Lower lobe of right lung (tissue), 2 donors: Measurements from ENCODE around the gene RAPGEF2. TPM values are rescaled to one million over a fixed set of nuclear protein-coding genes. Genes with fewer than 3 reads are reported as not detected.
A peak's percentile ranks its signal among the peaks of the same experiment; 100 is the strongest.

Experiments used
- ATAC-seq, 2 donors: fragments of 200-7000 bp; cut with Tn5 transposase; one replicate each; pipeline ENCODE4 v1.9.1; 2020 to 2022; ENCODE audit warnings: mild to moderate bottlenecking in 2 of 2, moderate library complexity in 2 of 2
- DNase-seq: peaks from one replicate; pipeline ENCODE4 v3.0.0-alpha.2; 2020
- H3K27ac ChIP-seq: fragments of 200-600 bp; one replicate; pipeline ENCODE4 v1.8.0; 2022
- H3K27me3 ChIP-seq: fragments of 200-600 bp; one replicate; pipeline ENCODE4 v1.8.0; 2022; ENCODE audit warnings: low read depth
- H3K36me3 ChIP-seq: fragments of 200-600 bp; one replicate; pipeline ENCODE4 v1.8.0; 2022; ENCODE audit warnings: mild to moderate bottlenecking
- H3K4me1 ChIP-seq: fragments of 200-600 bp; one replicate; pipeline ENCODE4 v1.8.0; 2022
- H3K4me3 ChIP-seq: fragments of 200-600 bp; one replicate; pipeline ENCODE4 v1.8.0; 2022; ENCODE audit warnings: mild to moderate bottlenecking
- H3K9me3 ChIP-seq: fragments of 200-600 bp; one replicate; pipeline ENCODE4 v1.8.0; 2022
- intact Hi-C: fragments of 100-400 bp; cut with DNase I; formaldehyde crosslinking; loops from one replicate; pipeline ENCODE4 v1.11.0; 2022
- total RNA-seq: library from RNA; stranded (reverse); fragmentation: NEBNext Ultra II Directional; extraction: Animal tissue kit (Norgen Biotek cat#: 25700); gene quantifications from one replicate; pipeline ENCODE4 v1.2.1, GENCODE V29; 2021
- TF ChIP-seq, protein P1 (sequence below): fragments of 200-600 bp; IDR thresholded peaks from one replicate; pipeline ENCODE4 v1.8.0; 2022; ENCODE audit warnings: antibody characterized with exemption, mild to moderate bottlenecking
- donor health status: DM: no; HTN: yes; CAD: no; lungs with severe emphysema.

RAPGEF2 gene
- total RNA-seq, 1 donor from 2014 or later, result 66.4 TPM

DNA sequence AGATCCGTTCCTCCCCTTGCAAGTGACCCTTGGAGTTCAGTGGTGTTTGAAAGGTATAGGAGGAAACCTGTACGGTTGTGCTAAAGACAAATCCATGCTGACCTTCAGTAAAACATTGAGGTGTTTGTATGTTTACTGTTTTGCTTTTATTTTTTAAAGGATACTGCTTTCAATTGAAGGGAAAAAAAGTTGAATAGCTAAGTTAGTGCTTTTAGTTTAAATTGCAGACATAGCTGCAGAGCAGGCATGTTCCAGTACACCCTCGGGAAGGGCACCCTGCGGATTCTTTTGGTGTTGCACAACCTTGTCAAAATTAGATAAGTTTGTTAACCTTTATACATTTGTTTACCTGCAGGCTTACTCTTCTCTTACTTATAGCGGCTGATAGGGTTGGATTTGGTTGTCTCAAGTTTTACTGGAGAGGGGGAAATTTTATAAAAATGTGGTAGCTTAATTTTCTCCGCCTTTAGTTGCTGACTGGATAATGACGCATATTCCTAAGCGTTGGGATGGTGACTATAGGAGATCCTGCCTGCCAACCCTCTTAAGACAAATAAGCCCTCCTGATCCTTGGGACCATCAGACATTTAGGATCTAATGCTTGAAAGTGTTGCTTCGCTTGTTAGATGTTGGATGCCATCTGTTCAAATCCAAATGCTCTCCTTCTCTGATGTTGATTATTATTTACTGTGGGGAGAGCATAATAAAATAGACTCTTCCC, 2.0 kb downstream of the RAPGEF2 start:
- intact Hi-C loops, result no loop called here
- no peak for ATAC-seq
- TF ChIP-seq, protein P1, sequence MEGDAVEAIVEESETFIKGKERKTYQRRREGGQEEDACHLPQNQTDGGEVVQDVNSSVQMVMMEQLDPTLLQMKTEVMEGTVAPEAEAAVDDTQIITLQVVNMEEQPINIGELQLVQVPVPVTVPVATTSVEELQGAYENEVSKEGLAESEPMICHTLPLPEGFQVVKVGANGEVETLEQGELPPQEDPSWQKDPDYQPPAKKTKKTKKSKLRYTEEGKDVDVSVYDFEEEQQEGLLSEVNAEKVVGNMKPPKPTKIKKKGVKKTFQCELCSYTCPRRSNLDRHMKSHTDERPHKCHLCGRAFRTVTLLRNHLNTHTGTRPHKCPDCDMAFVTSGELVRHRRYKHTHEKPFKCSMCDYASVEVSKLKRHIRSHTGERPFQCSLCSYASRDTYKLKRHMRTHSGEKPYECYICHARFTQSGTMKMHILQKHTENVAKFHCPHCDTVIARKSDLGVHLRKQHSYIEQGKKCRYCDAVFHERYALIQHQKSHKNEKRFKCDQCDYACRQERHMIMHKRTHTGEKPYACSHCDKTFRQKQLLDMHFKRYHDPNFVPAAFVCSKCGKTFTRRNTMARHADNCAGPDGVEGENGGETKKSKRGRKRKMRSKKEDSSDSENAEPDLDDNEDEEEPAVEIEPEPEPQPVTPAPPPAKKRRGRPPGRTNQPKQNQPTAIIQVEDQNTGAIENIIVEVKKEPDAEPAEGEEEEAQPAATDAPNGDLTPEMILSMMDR, result no peak
- H3K36me3 ChIP-seq, result no peaks in the 10 kb centered on the region
- H3K27ac ChIP-seq, result peak overlapping the region; percentile 100
- no peaks in the 10 kb centered on the region for H3K27me3 ChIP-seq
- peak overlapping the region; percentile 98 for H3K4me3 ChIP-seq
- no peaks in the 10 kb centered on the region for H3K9me3 ChIP-seq
- peaks cover 45% of the 10 kb centered on the region for H3K4me1 ChIP-seq
- DNase-seq, result no peak

- H3K4me3 ChIP-seq, result peak overlapping the region; percentile 98
- no peak for DNase-seq
- TF ChIP-seq, protein P1, result no peak
- H3K27ac ChIP-seq, result no peak overlapping the region
- ATAC-seq, result no peak
- no peaks in the 10 kb centered on the region for H3K9me3 ChIP-seq
- no peaks in the 10 kb centered on the region for H3K27me3 ChIP-seq
- H3K4me1 ChIP-seq, result peaks cover 45% of the 10 kb centered on the region
- H3K36me3 ChIP-seq, result no peaks in the 10 kb centered on the region
- intact Hi-C loops, result no loop called here
These were observed 2.9 kb downstream of the RAPGEF2 start for GRCh38 chr4:159105761-159106243.

DNA sequence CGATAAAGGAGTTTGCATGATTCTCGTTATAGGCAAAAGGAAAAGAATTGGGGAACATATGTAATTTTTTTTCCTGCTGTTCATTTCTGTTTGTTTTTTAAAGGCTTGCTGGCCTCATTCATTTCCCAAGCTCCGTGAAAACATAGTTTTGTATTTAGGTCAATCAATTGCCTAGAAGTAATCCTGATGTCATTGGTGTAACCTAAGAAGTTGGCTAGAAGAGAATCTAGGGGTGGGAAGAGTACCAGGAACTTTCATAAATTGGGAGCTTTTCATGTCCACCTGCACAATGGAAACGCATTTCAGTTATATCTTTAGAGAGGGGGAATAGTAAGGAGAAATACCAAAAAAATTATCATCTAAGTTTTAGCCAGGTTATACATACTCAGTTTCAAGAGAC, 3.8 kb downstream of the RAPGEF2 start:
- peak overlapping the region; percentile 98 for H3K4me3 ChIP-seq

GRCh38 chr4:159107203-159107925, 4.5 kb downstream of the RAPGEF2 start:
- no peak for ATAC-seq
- TF ChIP-seq, protein P1, result no peak
- H3K4me3 ChIP-seq, result no peak overlapping the region
- H3K4me1 ChIP-seq, result peaks cover 42% of the 10 kb centered on the region
- H3K9me3 ChIP-seq, result no peaks in the 10 kb centered on the region
- intact Hi-C loops, result no loop called here
- no peak for DNase-seq
- H3K36me3 ChIP-seq, result no peaks in the 10 kb centered on the region
- H3K27ac ChIP-seq, result no peak overlapping the region
- H3K27me3 ChIP-seq, result no peaks in the 10 kb centered on the region

More for the DNA sequence above, 3.8 kb downstream of the RAPGEF2 start:
- TF ChIP-seq, protein P1, result no peak
- ATAC-seq (no peak), DNase-seq (no peak)
- peaks cover 45% of the 10 kb centered on the region for H3K4me1 ChIP-seq
- no peaks in the 10 kb centered on the region for H3K9me3 ChIP-seq
- H3K27me3 ChIP-seq, result no peaks in the 10 kb centered on the region
- H3K27ac ChIP-seq, result no peak overlapping the region
- no peaks in the 10 kb centered on the region for H3K36me3 ChIP-seq
- intact Hi-C loops, result no loop called here

GRCh38 chr4:159108124-159108523, 5.2 kb downstream of the RAPGEF2 start:
- Histone ChIP-seq H3K27me3 (no peaks in the 10 kb centered on the region), H3K4me3 (no peak overlapping the region), H3K4me1 (peaks cover 42% of the 10 kb centered on the region), H3K27ac (no peak overlapping the region), H3K36me3 (no peaks in the 10 kb centered on the region), H3K9me3 (no peaks in the 10 kb centered on the region)
- DNase-seq, result no peak
- intact Hi-C loops, result no loop called here
- TF ChIP-seq, protein P1, result no peak
- no peak for ATAC-seq
